Duodenal mucosa (tissue), 2 donors: ENCODE measurements around the gene GCDH.

Experiments used
- H3K27ac ChIP-seq: one replicate; pipeline ENCODE4 v1.7.0; 2013; ENCODE audit warnings: low read depth, low read length
- H3K27me3 ChIP-seq, 2 donors: one replicate each; pipeline ENCODE4 v1.7.0; 2013; ENCODE audit warnings: low read length in 2 of 2, control low read depth in 1 of 2; ENCODE audit not compliant: insufficient read depth in 2 of 2, control insufficient read depth in 1 of 2
- H3K36me3 ChIP-seq, 2 donors: one replicate each; pipeline ENCODE4 v1.7.0; 2013; ENCODE audit warnings: low read length in 2 of 2, control low read depth in 1 of 2; ENCODE audit not compliant: insufficient read depth in 2 of 2, control insufficient read depth in 1 of 2
- H3K4me1 ChIP-seq, 2 donors: one replicate each; pipeline ENCODE4 v1.7.0; 2013; ENCODE audit warnings: low read length in 2 of 2, control low read depth in 1 of 2; ENCODE audit not compliant: insufficient read depth in 2 of 2, control insufficient read depth in 1 of 2
- H3K4me3 ChIP-seq, 2 donors: one replicate each; pipeline ENCODE4 v1.7.0; 2013; ENCODE audit warnings: low read length in 2 of 2, low read depth in 1 of 2
- H3K9ac ChIP-seq, 2 donors: one replicate each; pipeline ENCODE4 v1.7.0; 2013; ENCODE audit warnings: low read length in 2 of 2, low read depth in 1 of 2
- H3K9me3 ChIP-seq, 2 donors: one replicate each; pipeline ENCODE4 v1.7.0; 2013; ENCODE audit warnings: low read length in 2 of 2, control low read depth in 1 of 2; ENCODE audit not compliant: control insufficient read depth in 1 of 2

Gene GCDH

GRCh38 chr19:12872941-12873890 is 17.7 kb upstream of the GCDH start:
- Histone ChIP-seq H3K4me1 (no peaks in the 10 kb centered on the region), H3K27ac (no peak overlapping the region), H3K9ac (no peak overlapping the region), H3K4me3 (peak overlapping the region; percentile 50 to 63), H3K36me3 (peaks cover 2 to 17% of the 10 kb centered on the region in 2 donors), H3K9me3 (no peaks in the 10 kb centered on the region), H3K27me3 (no peaks in the 10 kb centered on the region)

GRCh38 chr19:12873891-12874745 is 16.8 kb upstream of the GCDH start:
- no peak overlapping the region for H3K27ac ChIP-seq
- H3K27me3 ChIP-seq: no peaks in the 10 kb centered on the region
- H3K9me3 ChIP-seq: no peaks in the 10 kb centered on the region
- no peak overlapping the region for H3K9ac ChIP-seq
- H3K36me3 ChIP-seq: peaks cover 3 to 18% of the 10 kb centered on the region in 2 donors
- H3K4me1 ChIP-seq: no peaks in the 10 kb centered on the region
- H3K4me3 ChIP-seq: peak overlapping the region in 1 of 2 donors; percentile 63

GRCh38 chr19:12875086-12875485 is 15.9 kb upstream of the GCDH start:
- no peaks in the 10 kb centered on the region for H3K9me3 ChIP-seq
- no peaks in the 10 kb centered on the region for H3K4me1 ChIP-seq
- H3K27me3 ChIP-seq: no peaks in the 10 kb centered on the region
- peaks cover 3 to 18% of the 10 kb centered on the region in 2 donors for H3K36me3 ChIP-seq
- no peak overlapping the region for H3K27ac ChIP-seq
- H3K4me3 ChIP-seq: no peak overlapping the region
- no peak overlapping the region for H3K9ac ChIP-seq

GRCh38 chr19:12880551-12881171 is 10.3 kb upstream of the GCDH start:
- Histone ChIP-seq H3K9me3 (peaks cover 8 to 13% of the 10 kb centered on the region in 2 donors), H3K27me3 (no peaks in the 10 kb centered on the region), H3K36me3 (peaks cover 3 to 11% of the 10 kb centered on the region in 2 donors), H3K27ac (peak overlapping the region; percentile 73), H3K4me3 (peak overlapping the region; percentile 85 to 94), H3K9ac (peak overlapping the region; percentile 81 to 92), H3K4me1 (peaks cover 0 to 16% of the 10 kb centered on the region in 2 donors)

GRCh38 chr19:12881172-12881808 is 9.7 kb upstream of the GCDH start, which contains the start of gene DNASE2:
TSS of gene DNASE2 (minus strand) at chr19:12881449. CDS start at chr19:12881375, 74 bp downstream.
- Histone ChIP-seq H3K4me3 (peak within 1 kb of the TSS; percentile 85 to 94), H3K9me3 (peaks cover 8 to 13% of the 10 kb centered on the region in 2 donors), H3K27me3 (no peaks in the 10 kb centered on the region), H3K36me3 (peaks cover 3 to 7% of the 10 kb centered on the region in 2 donors), H3K9ac (peak within 1 kb of the TSS; percentile 81 to 92), H3K27ac (peak within 1 kb of the TSS; percentile 73), H3K4me1 (peaks cover 0 to 18% of the 10 kb centered on the region in 2 donors)

GRCh38 chr19:12882589-12882988 is 8.4 kb upstream of the GCDH start:
- Histone ChIP-seq H3K4me1 (peaks cover 0 to 18% of the 10 kb centered on the region in 2 donors), H3K9ac (no peak overlapping the region), H3K27me3 (no peaks in the 10 kb centered on the region), H3K4me3 (no peak overlapping the region), H3K9me3 (peaks cover 8 to 13% of the 10 kb centered on the region in 2 donors), H3K36me3 (peaks cover 3 to 7% of the 10 kb centered on the region in 2 donors), H3K27ac (no peak overlapping the region)

GRCh38 chr19:12884202-12884601 is 6.8 kb upstream of the GCDH start:
- H3K27ac ChIP-seq: no peak overlapping the region
- no peaks in the 10 kb centered on the region for H3K36me3 ChIP-seq
- peaks cover 0 to 18% of the 10 kb centered on the region in 2 donors for H3K4me1 ChIP-seq
- no peaks in the 10 kb centered on the region for H3K27me3 ChIP-seq
- peaks cover 8 to 13% of the 10 kb centered on the region in 2 donors for H3K9me3 ChIP-seq
- H3K9ac ChIP-seq: no peak overlapping the region
- H3K4me3 ChIP-seq: peak overlapping the region in 1 of 2 donors; percentile 61

GRCh38 chr19:12884627-12884925 is 6.4 kb upstream of the GCDH start:
- Histone ChIP-seq H3K9ac (no peak overlapping the region), H3K27me3 (no peaks in the 10 kb centered on the region), H3K36me3 (no peaks in the 10 kb centered on the region), H3K4me3 (peak overlapping the region; percentile 61 to 67), H3K4me1 (peaks cover 0 to 18% of the 10 kb centered on the region in 2 donors), H3K27ac (no peak overlapping the region), H3K9me3 (peaks cover 8 to 13% of the 10 kb centered on the region in 2 donors)

GRCh38 chr19:12884926-12885748 is 5.8 kb upstream of the GCDH start:
- H3K9ac ChIP-seq: peak overlapping the region; percentile 6 to 38
- no peaks in the 10 kb centered on the region for H3K36me3 ChIP-seq
- H3K4me1 ChIP-seq: peaks cover 0 to 18% of the 10 kb centered on the region in 2 donors
- peak overlapping the region; percentile 61 to 67 for H3K4me3 ChIP-seq
- H3K27me3 ChIP-seq: no peaks in the 10 kb centered on the region
- H3K27ac ChIP-seq: no peak overlapping the region
- H3K9me3 ChIP-seq: peaks cover 8 to 13% of the 10 kb centered on the region in 2 donors
